ENCODE data around the gene MRPS6.

MRPS6 gene

GRCh38 chr21:34183331-34183928 is 110.1 kb downstream of the MRPS6 start:
- DNase-seq, result no peak

- DNase-seq, result no peak
These were observed 110.9 kb downstream of the MRPS6 start for GRCh38 chr21:34184232-34184631.

- no peak for DNase-seq
These were observed 111.8 kb downstream of the MRPS6 start for GRCh38 chr21:34185026-34185750.

- DNase-seq, result no peak
These were observed 112.8 kb downstream of the MRPS6 start for GRCh38 chr21:34186109-34186719.

- no peak for DNase-seq
These were observed 114.6 kb downstream of the MRPS6 start for GRCh38 chr21:34187935-34188334.

GRCh38 chr21:34189506-34189905 is 116.1 kb downstream of the MRPS6 start:
- DNase-seq, result no peak

- no peak for DNase-seq
These were observed 117.4 kb downstream of the MRPS6 start for GRCh38 chr21:34190576-34191321.

GRCh38 chr21:34191876-34192275 is 118.5 kb downstream of the MRPS6 start:
- no peak for DNase-seq
